Sigmoid colon (tissue), 7 donors: ENCODE data around the gene NMRK2. TPM values are rescaled to one million over a fixed set of nuclear protein-coding genes. Genes with fewer than 3 reads are reported as not detected.
"Not testable (repeated sequence)": the region's sequence is repeated elsewhere in the genome, so short reads cannot be mapped to it uniquely, and the experiment has no call there.

Experiments
- DNase-seq: peaks from one replicate; pipeline ENCODE4 v3.0.0-alpha.2; 2019
- H3K27ac ChIP-seq, 4 donors: fragments of 200-600 bp; sonication (generic); one replicate each; pipeline ENCODE4 v1.5.1; 2016 to 2019; ENCODE audit warnings: mild to moderate bottlenecking in 1 of 4
- H3K27me3 ChIP-seq, 3 donors: fragments of 200-600 bp; sonication (generic); one replicate each; pipeline ENCODE4 v1.5.1; 2019; ENCODE audit warnings: mild to moderate bottlenecking in 1 of 3
- H3K36me3 ChIP-seq, 4 donors: fragments of 200-600 bp; sonication (generic); one replicate each; pipeline ENCODE4 v1.5.1; 2016 to 2019
- H3K4me1 ChIP-seq, 4 donors: fragments of 200-600 bp; sonication (generic); one replicate each; pipeline ENCODE4 v1.5.1; 2017 to 2019
- H3K4me3 ChIP-seq, 4 donors: fragments of 200-600 bp; sonication (generic); one replicate each; pipeline ENCODE4 v1.5.1; 2017 to 2019; ENCODE audit warnings: mild to moderate bottlenecking in 2 of 4, moderate library complexity in 1 of 4
- H3K9me3 ChIP-seq, 4 donors: fragments of 200-600 bp in 3 of 4; sonication (generic) in 3 of 4; one replicate each; pipeline versions ENCODE4 v1.5.1 to v1.6.1; 2013 to 2019
- EP300 ChIP-seq, 4 donors: sonication (generic); formaldehyde crosslinking; IDR thresholded peaks; one replicate each; pipeline ENCODE4 v1.6.1; 2017; ENCODE audit warnings: antibody characterized with exemption in 4 of 4
- POLR2AphosphoS5 ChIP-seq, 4 donors: sonication (generic); formaldehyde crosslinking; IDR thresholded peaks; one replicate each; pipeline ENCODE4 v1.6.1; 2017; ENCODE audit warnings: antibody characterized with exemption in 4 of 4
- WGBS, 2 donors: extraction: QIAGEN DNeasy Blood & Tissue Kit; methylation state at CpG; one replicate each; pipeline ENCODE4 v1.1.7; 2013; 5-methylcytosine and 5-hydroxymethylcytosine counted together
- intact Hi-C: fragments of 100-400 bp; cut with DNase I; formaldehyde crosslinking; loops from one replicate; pipeline ENCODE4 v1.15.1; 2023
- polyA plus RNA-seq, 3 donors: library from polyadenylated mRNA; stranded (reverse); fragments of 200-250 nt; gene quantifications; one replicate each; pipeline ENCODE4 v1.2.3, GENCODE V29; 2013
- total RNA-seq, 4 donors: library from RNA; depleted of rRNA; stranded (reverse); fragments of >200 nt; gene quantifications; one replicate each; pipeline ENCODE4 v1.1.0, GENCODE V29; 2016
- TF ChIP-seq, protein P1 (sequence below), 4 experiments: fragments of 450-650 bp in 3 of 4; fragments of 200-600 bp in 1 of 4; IDR thresholded peaks; one replicate each; pipeline ENCODE4 v1.5.1; 2016 to 2019; ENCODE audit warnings: antibody characterized with exemption in 4 of 4, mild to moderate bottlenecking in 3 of 4, moderate library complexity in 2 of 4
- donor health status: healthy with polysubstance abuse.
- donor health status: Bipolar disorder and iron deficiency.
- donor health status: healthy.

Gene NMRK2
- total and polyA plus RNA-seq, 7 donors: 0.19 to 2.4 (median 0.70) TPM; not detected in 3

- peaks cover 0 to 14% (median 5%) of the 10 kb centered on the region in 4 donors for H3K36me3 ChIP-seq
- intact Hi-C loops: no loop called here
- peaks cover 0 to 49% (median 47%) of the 10 kb centered on the region in 4 donors for H3K4me1 ChIP-seq
These were observed 18.3 kb downstream of the NMRK2 start for GRCh38 chr19:3950871-3951861.

GRCh38 chr19:3952755-3953276 lies 19.9 kb downstream of the NMRK2 start:
- peaks cover 0 to 30% (median 13%) of the 10 kb centered on the region in 4 donors for H3K36me3 ChIP-seq
- H3K27ac ChIP-seq: peak overlapping the region; percentile 83 to 89 (median 86)
- 76 to 87% methylated on average over 9 of the region's 9 CpGs for WGBS, 2 donors
- H3K9me3 ChIP-seq, DNase-seq, H3K4me3 ChIP-seq, H3K27me3 ChIP-seq, intact Hi-C loops: not testable (repeated sequence)
- peaks cover 0 to 49% (median 47%) of the 10 kb centered on the region in 4 donors for H3K4me1 ChIP-seq

More at GRCh38 chr19:3950871-3951861, 18.3 kb downstream of the NMRK2 start:
- Histone ChIP-seq H3K9me3 (no peaks in the 10 kb centered on the region), H3K4me3 (peak overlapping the region; percentile 7 to 43 (median 30)), H3K27ac (peak overlapping the region; percentile 83 to 89 (median 86)), H3K27me3 (no peaks in the 10 kb centered on the region)
- peak; percentile 84 for DNase-seq
- TF ChIP-seq EP300 (IDR thresholded peaks at IDR 0.05) (no peak), POLR2AphosphoS5 (IDR thresholded peaks at IDR 0.05) (peak in 3 of 4 donors; percentile 3 to 68 (median 54))
- WGBS, 2 donors: 41 to 50% methylated on average over 41 of the region's 41 CpGs

DNA sequence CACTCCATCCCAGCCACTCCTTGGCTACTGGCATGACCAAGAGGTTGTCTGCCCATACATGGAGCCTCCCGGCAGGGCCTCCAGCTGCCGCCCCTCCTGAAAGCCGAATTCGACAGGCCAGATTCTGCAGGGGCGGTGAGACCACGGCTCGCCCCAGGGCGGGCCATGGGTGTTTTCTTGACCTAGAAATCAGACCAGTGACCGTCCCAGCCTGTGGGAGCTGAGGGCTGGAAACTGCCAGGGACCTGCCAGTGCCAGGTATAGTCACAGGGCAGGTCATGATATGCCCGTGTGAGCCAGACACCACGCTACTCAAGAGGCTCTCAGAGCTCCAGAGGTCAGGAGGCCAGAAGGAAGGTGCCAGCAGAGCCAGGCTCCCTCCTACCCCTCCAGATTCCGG lies 21.2 kb downstream of the NMRK2 start:
- peaks cover 0 to 49% (median 47%) of the 10 kb centered on the region in 4 donors for H3K4me1 ChIP-seq
- 88 to 90% methylated on average over 12 of the region's 12 CpGs for WGBS, 2 donors
- H3K9me3 ChIP-seq: no peaks in the 10 kb centered on the region
- intact Hi-C loops: no loop called here
- TF ChIP-seq, protein P1, sequence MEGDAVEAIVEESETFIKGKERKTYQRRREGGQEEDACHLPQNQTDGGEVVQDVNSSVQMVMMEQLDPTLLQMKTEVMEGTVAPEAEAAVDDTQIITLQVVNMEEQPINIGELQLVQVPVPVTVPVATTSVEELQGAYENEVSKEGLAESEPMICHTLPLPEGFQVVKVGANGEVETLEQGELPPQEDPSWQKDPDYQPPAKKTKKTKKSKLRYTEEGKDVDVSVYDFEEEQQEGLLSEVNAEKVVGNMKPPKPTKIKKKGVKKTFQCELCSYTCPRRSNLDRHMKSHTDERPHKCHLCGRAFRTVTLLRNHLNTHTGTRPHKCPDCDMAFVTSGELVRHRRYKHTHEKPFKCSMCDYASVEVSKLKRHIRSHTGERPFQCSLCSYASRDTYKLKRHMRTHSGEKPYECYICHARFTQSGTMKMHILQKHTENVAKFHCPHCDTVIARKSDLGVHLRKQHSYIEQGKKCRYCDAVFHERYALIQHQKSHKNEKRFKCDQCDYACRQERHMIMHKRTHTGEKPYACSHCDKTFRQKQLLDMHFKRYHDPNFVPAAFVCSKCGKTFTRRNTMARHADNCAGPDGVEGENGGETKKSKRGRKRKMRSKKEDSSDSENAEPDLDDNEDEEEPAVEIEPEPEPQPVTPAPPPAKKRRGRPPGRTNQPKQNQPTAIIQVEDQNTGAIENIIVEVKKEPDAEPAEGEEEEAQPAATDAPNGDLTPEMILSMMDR (IDR thresholded peaks at IDR 0.05): no peak
- TF ChIP-seq POLR2AphosphoS5 (IDR thresholded peaks at IDR 0.05): peak in 1 of 4 donors; percentile 32
- H3K36me3 ChIP-seq: peaks cover 13 to 42% (median 22%) of the 10 kb centered on the region in 4 donors
- H3K4me3 ChIP-seq: no peak overlapping the region
- peak overlapping the region; percentile 83 to 89 (median 86) for H3K27ac ChIP-seq
- DNase-seq: peak; percentile 66
- no peaks in the 10 kb centered on the region for H3K27me3 ChIP-seq

- peaks cover 0 to 47% (median 45%) of the 10 kb centered on the region in 4 donors for H3K4me1 ChIP-seq
- H3K27me3 ChIP-seq, intact Hi-C loops, DNase-seq, H3K9me3 ChIP-seq, H3K4me3 ChIP-seq: not testable (repeated sequence)
- H3K27ac ChIP-seq: peak overlapping the region; percentile 83 to 89 (median 86)
- peaks cover 24 to 54% (median 34%) of the 10 kb centered on the region in 4 donors for H3K36me3 ChIP-seq
- WGBS, 2 donors: 77 to 82% methylated on average over 13 of the region's 13 CpGs
These were observed 22.4 kb downstream of the NMRK2 start for GRCh38 chr19:3955276-3955675.

DNA sequence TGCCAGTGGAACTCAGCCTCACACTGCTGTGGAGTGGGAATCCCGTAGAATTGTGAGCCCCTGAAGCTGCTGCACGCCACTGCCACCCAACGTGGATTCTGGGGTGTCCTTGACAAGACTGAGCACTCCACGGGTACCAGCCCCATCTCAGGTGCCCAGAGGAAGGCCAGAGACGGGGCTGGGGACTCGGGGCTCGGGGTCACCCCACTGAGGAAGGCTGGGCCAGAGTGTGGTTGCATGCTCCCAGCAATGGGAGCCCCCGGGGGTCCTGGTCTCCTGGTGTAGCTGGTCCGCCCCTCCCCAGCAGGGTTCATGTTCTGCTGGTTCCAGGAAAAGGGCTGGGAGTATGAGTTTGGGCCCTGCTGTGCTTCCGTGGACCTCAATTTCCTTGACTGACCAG lies 22.8 kb downstream of the NMRK2 start:
- peak; percentile 61 for DNase-seq
- WGBS, 2 donors: 88 to 91% methylated on average over 10 of the region's 10 CpGs
- peak overlapping the region; percentile 83 to 89 (median 86) for H3K27ac ChIP-seq
- no peaks in the 10 kb centered on the region for H3K9me3 ChIP-seq
- no peak overlapping the region for H3K4me3 ChIP-seq
- H3K27me3 ChIP-seq: no peaks in the 10 kb centered on the region
- intact Hi-C loops: no loop called here
- H3K36me3 ChIP-seq: peaks cover 28 to 58% (median 38%) of the 10 kb centered on the region in 4 donors
- TF ChIP-seq EP300 (IDR thresholded peaks at IDR 0.05): no peak
- TF ChIP-seq POLR2AphosphoS5 (IDR thresholded peaks at IDR 0.05): peak in 2 of 4 donors; percentile 41 to 43
- TF ChIP-seq, protein P1 (IDR thresholded peaks at IDR 0.05): no peak
- H3K4me1 ChIP-seq: peaks cover 0 to 42% (median 41%) of the 10 kb centered on the region in 4 donors
